Fibroblast of mammary gland (primary cell): ENCODE measurements around the gene DHRS13.

Experiments used
- DNase-seq: peaks from one replicate; pipeline ENCODE4 v3.0.0-alpha.2; 2010; ENCODE audit warnings: low read depth
- H3K4me3 ChIP-seq: 2 replicates; pipeline ENCODE4 v1.5.1; 2011; ENCODE audit warnings: low read depth, mild to moderate bottlenecking, low read length, moderate library complexity; ENCODE audit not compliant: control insufficient read depth
- CTCF ChIP-seq: conservative IDR thresholded peaks from 2 replicates; pipeline ENCODE4 v1.5.1; 2011; ENCODE audit warnings: low read depth, low read length, inconsistent platforms; ENCODE audit not compliant: control insufficient read depth, insufficient read depth

DHRS13 gene

GRCh38 chr17:28949185-28950016 lies 46.5 kb upstream of the DHRS13 start:
- TF ChIP-seq CTCF: no peak
- DNase-seq: peak; percentile 33
- H3K4me3 ChIP-seq: peak overlapping the region; percentile 86

- H3K4me3 ChIP-seq: peak overlapping the region; percentile 86
- no peak for TF ChIP-seq CTCF
- peak; percentile 40 for DNase-seq
Measured at GRCh38 chr17:28948873-28949184, 46.0 kb upstream of the DHRS13 start.

- TF ChIP-seq CTCF: no peak
- H3K4me3 ChIP-seq: peak overlapping the region; percentile 86
- DNase-seq: no peak
Measured at GRCh38 chr17:28948342-28948741, 45.5 kb upstream of the DHRS13 start.

GRCh38 chr17:28947639-28948038 lies 44.8 kb upstream of the DHRS13 start:
- TF ChIP-seq CTCF: no peak

GRCh38 chr17:28946239-28946638 lies 43.4 kb upstream of the DHRS13 start:
- peak; percentile 90 for DNase-seq
- no peak for TF ChIP-seq CTCF
- H3K4me3 ChIP-seq: peak overlapping the region; percentile 1

More at GRCh38 chr17:28947639-28948038, 44.8 kb upstream of the DHRS13 start:
- DNase-seq: no peak
- no peak overlapping the region for H3K4me3 ChIP-seq

- no peak overlapping the region for H3K4me3 ChIP-seq
- no peak for TF ChIP-seq CTCF
- DNase-seq: peak; percentile 33
Measured at GRCh38 chr17:28944862-28945741, 42.2 kb upstream of the DHRS13 start.
